LNCAP (cell line): ENCODE results near the gene HOXB3.

Experiments used
- TF ChIP-seq, protein P1 (sequence below): fragments of 450-650 bp; IDR thresholded peaks from 2 replicates; pipeline ENCODE4 v1.5.1; 2017; ENCODE audit warnings: mild to moderate bottlenecking

HOXB3 gene

DNA sequence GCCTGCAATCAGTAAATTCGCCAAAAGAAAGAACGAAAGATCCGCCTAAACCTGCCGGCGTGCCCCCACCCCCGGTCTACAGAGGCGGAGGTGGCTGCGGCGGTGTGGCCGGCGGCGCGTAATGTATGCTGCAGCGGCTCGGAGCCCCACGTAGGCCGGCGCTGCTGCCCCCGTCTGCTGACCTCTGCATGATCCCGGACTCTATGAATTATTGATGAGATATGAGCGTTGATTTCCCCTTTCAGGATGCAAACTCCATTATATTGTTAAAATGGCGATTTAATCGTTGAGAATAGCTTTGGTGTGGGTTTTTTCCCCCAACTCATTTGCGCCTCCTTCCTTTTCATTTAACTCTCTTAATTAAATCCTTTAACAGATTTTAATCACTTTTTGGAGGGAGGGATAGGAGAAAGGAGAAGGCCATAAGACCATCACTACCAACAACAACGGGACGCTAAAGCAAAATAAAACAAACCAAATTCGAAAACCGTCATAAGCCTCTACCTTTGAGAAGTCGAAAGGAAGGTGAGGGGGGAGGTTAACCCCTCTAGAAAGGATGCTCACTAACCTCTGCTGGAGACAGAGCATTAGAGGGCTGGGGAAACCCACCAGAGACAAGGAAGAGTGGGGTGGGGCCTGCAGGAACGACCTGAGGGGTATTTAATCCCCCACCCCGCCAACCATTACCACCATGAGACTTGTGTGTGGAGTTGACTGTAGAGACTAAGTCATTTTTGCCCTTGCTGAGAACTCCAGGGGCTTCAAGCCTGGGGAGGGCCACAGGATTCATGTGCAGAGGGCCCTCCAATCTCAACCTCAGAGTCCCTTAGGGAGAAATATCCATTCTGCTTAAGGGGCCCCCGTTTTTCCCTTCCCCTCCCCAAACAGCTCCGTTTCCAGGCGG is 3.4 kb downstream of the HOXB3 start:
- TF ChIP-seq, protein P1, sequence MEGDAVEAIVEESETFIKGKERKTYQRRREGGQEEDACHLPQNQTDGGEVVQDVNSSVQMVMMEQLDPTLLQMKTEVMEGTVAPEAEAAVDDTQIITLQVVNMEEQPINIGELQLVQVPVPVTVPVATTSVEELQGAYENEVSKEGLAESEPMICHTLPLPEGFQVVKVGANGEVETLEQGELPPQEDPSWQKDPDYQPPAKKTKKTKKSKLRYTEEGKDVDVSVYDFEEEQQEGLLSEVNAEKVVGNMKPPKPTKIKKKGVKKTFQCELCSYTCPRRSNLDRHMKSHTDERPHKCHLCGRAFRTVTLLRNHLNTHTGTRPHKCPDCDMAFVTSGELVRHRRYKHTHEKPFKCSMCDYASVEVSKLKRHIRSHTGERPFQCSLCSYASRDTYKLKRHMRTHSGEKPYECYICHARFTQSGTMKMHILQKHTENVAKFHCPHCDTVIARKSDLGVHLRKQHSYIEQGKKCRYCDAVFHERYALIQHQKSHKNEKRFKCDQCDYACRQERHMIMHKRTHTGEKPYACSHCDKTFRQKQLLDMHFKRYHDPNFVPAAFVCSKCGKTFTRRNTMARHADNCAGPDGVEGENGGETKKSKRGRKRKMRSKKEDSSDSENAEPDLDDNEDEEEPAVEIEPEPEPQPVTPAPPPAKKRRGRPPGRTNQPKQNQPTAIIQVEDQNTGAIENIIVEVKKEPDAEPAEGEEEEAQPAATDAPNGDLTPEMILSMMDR: no peak

DNA sequence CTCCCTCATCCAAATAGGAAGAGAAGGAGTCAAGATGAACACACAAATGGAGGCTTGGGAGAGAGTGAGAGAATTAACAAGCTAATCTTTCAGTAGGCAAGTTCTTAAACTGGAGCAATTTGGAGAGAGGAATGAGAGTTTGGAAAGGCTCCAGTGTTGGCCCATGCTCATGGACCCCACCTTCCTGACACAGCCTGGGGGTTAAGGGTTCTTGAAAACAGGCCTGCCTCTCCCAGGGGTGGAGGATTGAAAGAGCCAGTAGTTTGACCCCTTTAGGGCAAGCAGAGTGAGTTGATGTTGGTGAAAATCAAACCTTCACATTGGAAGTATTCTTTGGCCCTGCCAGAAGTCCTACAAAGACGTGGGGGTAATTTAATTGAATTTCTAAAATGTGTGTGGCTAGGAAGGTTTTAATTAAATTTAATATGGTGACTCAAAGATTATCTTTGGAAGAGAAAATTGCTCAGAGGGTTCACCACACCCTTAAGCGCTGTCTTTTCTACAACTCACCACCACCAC is 5.8 kb downstream of the HOXB3 start:
- TF ChIP-seq, protein P1: no peak

DNA sequence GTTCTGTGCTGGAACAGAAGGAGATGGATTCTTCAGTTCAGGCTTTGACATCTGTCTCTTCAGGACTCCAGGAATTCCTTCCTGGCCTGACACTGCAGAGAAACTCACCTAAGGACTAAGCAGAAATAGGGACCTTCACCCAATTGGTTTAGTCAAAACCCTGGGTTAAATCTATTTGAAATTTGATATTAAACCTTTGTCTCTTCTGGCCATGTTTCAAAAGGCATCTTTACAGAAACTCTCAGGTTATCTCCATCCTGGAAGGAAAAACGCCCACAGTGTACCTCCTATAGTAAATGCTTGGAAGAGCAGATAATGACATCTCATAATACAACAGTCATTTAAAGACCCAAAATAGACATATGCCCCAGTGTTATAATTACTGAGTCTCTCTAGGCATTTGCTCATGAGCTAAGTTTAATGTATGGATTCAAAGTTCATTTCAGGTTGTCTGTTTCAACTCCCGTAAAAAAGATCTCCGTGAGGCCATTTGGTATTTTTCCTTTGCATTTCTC is 6.3 kb downstream of the HOXB3 start:
- TF ChIP-seq, protein P1: no peak

DNA sequence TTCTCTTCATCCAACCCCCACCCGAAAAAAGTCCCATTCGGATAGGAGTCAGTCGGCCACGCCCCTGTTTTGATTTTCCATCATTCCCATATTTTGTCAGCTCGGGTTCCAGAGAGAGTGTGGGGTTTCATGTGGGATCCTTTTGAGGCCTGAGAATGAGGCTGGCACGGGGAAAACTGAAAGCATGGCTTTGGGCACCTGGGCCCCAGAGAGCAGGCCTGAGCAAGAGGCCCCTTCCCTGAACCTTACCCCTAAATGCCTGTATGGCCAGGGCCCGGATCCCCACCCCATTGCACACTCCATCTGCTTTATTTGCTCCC is 7.3 kb downstream of the HOXB3 start:
- TF ChIP-seq, protein P1: no peak

DNA sequence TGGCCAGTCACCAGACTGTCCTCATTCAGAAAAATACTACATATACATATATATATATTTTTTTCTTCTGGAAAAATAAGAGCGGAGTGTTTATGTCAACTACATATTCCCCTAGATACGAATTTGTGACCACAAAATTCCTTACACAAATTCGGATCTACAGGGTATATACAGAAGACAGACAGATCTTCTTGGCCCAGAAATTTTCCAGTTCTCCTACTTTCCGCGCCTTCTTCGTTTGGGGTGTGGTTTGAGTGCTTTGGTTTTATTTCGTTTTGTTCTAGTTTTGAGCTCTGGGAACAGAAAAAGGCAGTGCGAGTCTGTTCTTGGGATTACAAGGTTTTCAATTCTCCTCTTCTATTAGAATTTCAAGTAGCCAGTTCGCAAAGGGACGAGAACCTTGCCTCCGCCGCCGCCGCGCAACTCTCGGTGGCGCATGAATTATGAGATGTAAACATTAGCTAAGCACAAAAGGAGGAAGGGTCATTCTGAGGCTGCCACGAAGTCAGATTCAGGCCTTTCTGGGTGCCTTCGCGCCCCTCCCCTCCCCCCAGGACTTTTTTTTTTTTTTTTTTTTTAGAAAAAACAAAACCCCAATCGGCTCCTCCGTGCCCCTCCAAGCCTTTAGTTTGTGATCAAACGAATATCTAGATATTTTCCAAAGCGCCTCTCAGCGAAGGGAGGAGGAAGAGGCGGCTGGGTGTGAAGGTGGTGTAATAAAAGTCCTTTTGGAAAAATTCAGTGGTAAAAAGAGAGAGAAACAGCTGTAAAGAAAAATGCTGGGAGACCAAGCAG is 10.1 kb downstream of the HOXB3 start:
- TF ChIP-seq, protein P1: no peak

DNA sequence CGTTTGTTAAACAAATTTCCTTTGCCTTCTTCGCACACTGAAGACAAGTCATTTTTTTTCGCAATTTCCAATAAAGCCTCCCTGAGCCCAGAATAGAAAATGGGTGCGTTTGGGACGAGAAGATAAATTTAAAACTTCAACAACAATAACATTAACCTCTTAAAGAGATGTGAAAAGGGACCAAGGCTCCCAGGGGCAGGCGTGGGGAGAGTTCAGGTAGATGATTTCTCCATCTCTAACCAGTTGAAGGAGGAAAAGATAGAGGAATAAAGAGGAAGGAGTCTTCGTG is 10.6 kb downstream of the HOXB3 start:
- TF ChIP-seq, protein P1: no peak

DNA sequence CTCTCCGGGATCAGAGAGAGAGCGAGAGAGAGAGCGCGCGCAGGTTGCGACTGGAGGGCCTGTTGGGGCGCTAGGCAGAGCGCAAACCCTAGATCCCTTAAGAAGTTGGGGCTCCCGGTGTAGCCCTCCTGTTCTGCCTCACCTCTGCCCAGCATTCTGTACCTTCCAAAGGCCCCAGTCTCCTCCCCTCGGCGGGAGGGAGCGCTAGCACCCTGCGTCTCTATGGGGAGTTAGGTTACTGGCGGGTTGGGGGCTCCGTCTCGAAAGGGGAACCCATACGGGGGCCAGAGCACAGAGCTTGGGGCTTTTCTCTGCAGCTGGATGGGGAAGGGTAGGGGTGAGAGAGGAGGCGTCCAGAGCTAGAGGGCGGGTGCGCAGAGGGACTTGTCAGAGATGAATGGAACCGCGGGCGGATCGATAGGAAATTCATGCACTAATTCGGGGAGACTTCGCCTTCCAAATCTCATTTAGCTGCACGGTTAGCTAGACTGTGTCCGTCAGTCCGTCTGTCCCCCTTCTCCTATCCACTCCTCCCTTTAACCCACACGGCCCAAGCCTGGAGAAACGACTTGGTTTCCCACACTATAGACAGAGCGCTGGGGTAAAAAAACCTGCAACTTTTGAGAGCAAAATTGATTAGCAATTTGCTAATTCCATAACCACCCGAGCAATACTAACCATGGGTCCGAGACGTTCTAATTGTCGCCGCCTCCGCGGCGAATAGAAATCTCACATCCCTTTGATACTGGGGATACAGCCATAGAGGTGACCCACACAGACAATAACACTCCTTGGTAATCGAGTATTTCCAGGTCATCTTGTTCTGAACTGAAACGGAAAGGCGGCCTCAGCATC is 11.2 kb downstream of the HOXB3 start:
- TF ChIP-seq, protein P1: no peak
